Left cardiac atrium (tissue), 4 donors: Measurements from ENCODE around the gene ZSWIM5. TPM values are rescaled to one million over a fixed set of nuclear protein-coding genes. Genes with fewer than 3 reads are reported as not detected.

Experiments used
- ATAC-seq, 2 donors: fragments of 200-7000 bp; cut with Tn5 transposase; one replicate each; pipeline ENCODE4 v1.9.1; 2020; ENCODE audit warnings: mild to moderate bottlenecking in 2 of 2, moderate library complexity in 2 of 2
- DNase-seq: peaks from one replicate; pipeline ENCODE4 v3.0.0-alpha.2; 2020
- intact Hi-C, 2 donors: fragments of 100-400 bp; cut with DNase I; formaldehyde crosslinking; loops; one replicate each; pipeline versions ENCODE4 v1.14.1 to v1.15.1; 2022 to 2023
- total RNA-seq, 2 donors: library from RNA; stranded (reverse); fragmentation: NEBNext Ultra II Directional; extraction: Animal tissue kit (Norgen Biotek cat#: 25700); gene quantifications; one replicate each; pipeline ENCODE4 v1.2.1, GENCODE V29; 2021
- donor health status: DM: no; HTN: yes; CAD: no.
- donor health status: DM: no; HTN: yes; CAD: no; lungs with severe emphysema.
- donor health status: DM: yes; HTN: yes; CAD: no.
- donor health status: Dilated cardiomyopathy.

Gene ZSWIM5
- total RNA-seq, 2 donors from 2014 or later = 1.3 to 1.5 TPM

DNA sequence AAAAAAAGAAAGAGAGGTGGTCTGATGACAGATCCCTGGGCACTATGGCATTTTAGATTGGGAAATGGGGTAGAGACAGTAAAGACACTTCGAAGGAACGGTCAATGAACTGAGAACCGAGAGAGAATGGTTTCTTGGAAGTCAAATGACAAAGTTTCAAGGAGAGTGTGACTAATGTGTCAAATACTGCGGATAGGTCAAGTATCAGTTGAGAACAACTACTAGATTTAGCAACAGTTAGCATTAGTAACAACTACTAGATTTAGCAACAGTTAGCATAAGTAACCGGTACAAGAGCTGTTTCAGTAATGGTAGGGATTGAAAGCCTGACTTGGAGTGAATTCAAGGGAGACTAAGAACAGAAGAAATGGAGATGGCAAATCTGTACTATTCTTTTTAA, 159.4 kb downstream of the ZSWIM5 start:
- intact Hi-C loops = no loop called here
- DNase-seq = no peak
- no peak for ATAC-seq

DNA sequence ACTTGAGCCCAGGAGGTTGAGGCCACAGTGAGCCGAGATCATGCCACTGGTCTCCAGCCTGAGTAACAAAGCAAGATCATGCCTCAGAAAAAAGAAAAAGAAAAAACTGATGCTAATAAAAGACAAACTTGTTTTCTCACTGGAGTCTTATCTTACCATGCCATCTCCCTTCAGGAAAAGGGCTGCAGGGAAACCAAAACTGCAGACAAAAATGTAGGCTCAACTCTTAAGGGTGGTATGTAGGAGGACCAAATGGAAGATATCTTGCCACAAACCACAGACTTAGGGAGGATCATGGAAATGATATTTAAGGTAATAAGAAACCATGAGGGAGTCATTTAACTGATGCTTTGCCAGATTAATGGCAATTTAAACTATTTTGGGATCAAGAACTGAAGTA, 161.5 kb downstream of the ZSWIM5 start:
- intact Hi-C loops = no loop called here
- no peak for DNase-seq
- ATAC-seq = no peak

- DNase-seq (no peak), ATAC-seq (no peak)
- intact Hi-C loops = no loop called here
Measured at GRCh38 chr1:45043094-45043493, 163.3 kb downstream of the ZSWIM5 start.

- ATAC-seq = no peak
- intact Hi-C loops = no loop called here
Measured at GRCh38 chr1:45040297-45040696, 166.1 kb downstream of the ZSWIM5 start.

DNA sequence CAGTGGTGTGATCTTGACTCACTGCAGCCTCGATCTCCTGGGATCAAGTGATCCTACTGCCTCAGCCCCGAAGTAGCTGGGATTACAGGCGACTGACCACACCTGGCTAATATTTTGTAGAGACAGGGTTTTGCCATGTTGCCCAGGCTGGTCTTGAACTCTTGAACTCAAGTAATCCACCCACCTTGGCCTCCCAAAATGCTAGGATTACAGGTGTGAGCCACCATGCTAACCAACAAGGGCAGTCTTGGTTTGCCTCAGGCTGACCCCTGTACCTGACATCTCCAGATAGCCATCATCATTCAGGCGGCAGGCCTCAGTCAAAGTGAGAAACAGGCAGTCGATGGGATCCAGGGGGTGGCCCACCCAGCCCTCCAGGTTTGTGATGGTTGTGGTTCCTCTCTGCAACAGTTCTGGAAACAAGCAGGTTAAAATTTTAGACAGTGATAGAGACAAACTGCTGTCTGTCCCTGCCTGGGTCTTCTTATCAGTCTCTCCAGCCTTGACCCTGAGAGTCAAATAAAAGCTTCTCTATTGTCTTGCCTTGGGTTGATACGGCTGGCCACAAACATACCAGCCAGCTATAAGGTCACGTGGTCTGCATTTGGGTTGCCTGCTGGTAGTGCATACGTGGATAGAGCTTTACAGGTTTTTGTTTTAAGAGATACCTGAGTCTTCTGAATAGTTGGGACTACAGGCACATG, 167.6 kb downstream of the ZSWIM5 start:
- no peak for DNase-seq
- intact Hi-C loops = no loop called here
- no peak for ATAC-seq

More at GRCh38 chr1:45040297-45040696, 166.1 kb downstream of the ZSWIM5 start:
- DNase-seq = no peak

DNA sequence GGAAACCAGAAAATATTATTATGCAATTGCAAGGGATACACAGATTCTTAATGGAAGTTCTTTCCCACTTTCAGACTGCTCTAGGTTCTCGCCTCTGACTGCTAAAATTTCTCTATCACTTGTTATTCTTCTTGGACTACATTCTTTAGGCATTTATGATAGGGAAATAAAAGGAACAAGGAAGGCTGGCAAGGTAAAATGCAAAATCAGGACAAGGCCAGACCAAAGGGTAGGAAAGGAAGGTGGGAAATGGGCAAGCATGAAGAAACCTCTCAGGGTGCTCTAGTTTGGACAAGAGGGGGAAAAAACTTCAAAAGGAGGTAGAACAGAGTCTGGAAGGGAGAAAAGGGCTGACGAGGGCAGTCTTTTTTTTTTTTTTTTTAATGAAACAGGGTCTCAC, 168.2 kb downstream of the ZSWIM5 start:
- intact Hi-C loops = no loop called here
- ATAC-seq (no peak), DNase-seq (no peak)

GRCh38 chr1:45037456-45037855, 168.9 kb downstream of the ZSWIM5 start:
- intact Hi-C loops = no loop called here
- no peak for DNase-seq

DNA sequence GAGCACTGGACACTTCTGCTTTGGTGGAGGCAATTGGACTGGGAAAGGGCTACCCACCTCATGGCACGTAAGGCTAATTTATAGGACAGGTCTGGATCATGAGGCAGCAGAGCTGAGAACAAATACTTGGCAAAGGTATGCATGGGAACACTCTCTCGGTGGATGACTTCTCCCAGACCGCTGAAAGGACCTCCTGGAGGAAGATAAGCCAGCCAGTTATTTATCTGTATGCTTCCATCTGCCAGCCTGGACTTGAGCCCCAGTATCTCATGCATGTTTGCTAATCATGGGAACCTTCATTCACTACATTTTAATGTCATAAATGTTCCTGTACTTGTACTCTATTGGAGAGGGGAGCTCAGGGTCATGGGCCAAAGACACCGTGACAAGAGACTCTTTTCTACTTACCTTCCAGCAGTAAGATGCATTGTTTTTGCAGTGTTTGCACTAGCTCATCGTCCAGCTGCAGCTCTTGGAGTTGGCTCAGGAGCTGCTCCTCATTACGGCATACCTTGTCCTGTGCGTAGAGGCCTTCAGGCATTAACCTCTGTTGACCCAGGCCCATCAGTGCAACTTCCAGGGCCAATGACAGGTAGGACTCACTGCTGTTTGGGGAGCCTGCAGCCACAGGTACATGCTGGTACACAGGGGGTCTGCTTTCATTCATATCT, 170.6 kb downstream of the ZSWIM5 start:
- ATAC-seq (no peak), DNase-seq (no peak)
- intact Hi-C loops = no loop called here

More at GRCh38 chr1:45037456-45037855, 168.9 kb downstream of the ZSWIM5 start:
- peak in 1 of 2 donors; percentile 22 for ATAC-seq

DNA sequence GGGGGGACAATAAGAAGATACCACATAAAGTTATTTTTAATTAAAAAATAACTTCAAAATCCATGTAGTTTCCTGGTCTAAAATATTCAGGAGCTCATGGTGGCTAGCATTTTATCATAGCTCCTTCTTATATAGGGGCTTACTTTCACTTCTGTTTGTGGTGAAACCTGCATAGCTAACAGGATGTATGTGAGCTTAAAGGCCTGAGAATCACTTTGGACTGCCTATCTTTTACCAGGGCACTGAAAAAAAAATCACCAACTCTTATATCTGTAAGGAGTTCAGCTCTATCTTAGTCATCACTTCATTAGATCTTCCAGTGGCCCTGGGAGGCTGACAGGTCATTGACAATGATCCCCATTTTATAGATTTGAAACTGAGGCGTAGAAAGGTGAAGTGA, 173.0 kb downstream of the ZSWIM5 start:
- ATAC-seq (no peak), DNase-seq (no peak)
- intact Hi-C loops = no loop called here

DNA sequence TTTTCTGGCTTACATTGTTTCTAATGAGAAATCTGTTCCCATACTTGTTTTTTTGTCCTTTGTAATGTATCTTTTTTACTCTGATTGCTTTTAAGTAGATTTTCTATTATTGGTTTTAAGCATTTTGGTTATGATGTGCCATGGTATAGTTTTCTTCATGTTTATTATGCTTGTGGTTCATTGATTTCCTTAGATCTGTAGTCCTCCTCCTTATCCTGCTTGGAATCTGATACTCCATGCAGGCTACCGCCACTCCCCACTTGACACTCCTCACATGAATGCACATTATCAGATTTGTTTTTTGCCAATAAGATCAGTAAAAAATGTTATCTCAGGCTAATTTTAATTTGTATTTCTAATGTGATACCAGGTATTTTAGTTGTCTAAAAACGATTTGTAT, 173.6 kb downstream of the ZSWIM5 start:
- intact Hi-C loops = no loop called here
- no peak for ATAC-seq
- no peak for DNase-seq

GRCh38 chr1:45026446-45026845, 180.0 kb downstream of the ZSWIM5 start:
- intact Hi-C loops = no loop called here
- DNase-seq (no peak), ATAC-seq (no peak)

GRCh38 chr1:45023663-45024062, 182.7 kb downstream of the ZSWIM5 start:
- DNase-seq (no peak), ATAC-seq (no peak)
- intact Hi-C loops = no loop called here

GRCh38 chr1:45018599-45019230, 187.7 kb downstream of the ZSWIM5 start:
- DNase-seq = peak; percentile 43
- intact Hi-C loops = loop anchor here (5.0 to 10.0 kb wide), 4 partner anchors 184 to 556 kb away; partner anchors contain the start of gene TESK2 (in 1 of the 2)
- peak; percentile 56 to 78 for ATAC-seq

DNA sequence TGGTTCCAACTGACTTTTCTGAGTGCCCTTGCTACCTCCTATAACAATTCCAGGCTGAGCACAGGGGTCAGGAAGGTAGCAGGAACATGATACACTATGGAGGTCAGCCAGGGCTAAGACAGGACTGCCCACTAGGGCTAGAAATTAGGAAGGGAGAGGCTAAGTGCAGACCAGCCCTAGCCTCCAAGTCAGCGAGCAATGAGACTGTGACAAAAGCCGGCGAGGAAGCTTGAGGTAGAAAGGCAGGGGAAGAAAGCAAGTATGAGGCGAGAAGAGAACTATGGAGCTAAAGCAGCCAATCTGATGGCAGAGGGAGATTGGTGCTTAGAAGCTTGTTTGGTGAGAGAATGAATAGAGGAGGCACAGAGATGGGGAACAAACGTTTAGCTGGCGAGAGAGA, 189.6 kb downstream of the ZSWIM5 start:
- ATAC-seq (no peak), DNase-seq (no peak)
- intact Hi-C loops = loop anchor here (5.0 to 10.0 kb wide), 4 partner anchors 182 to 558 kb away; partner anchors contain the start of gene TESK2 (in 1 of the 2)

- DNase-seq = no peak
- no peak for ATAC-seq
- intact Hi-C loops = loop anchor here (5.0 to 10.0 kb wide), 4 partner anchors 181 to 559 kb away; partner anchors contain the start of gene TESK2 (in 1 of the 2)
Measured at GRCh38 chr1:45016090-45016697, 190.2 kb downstream of the ZSWIM5 start.

- ATAC-seq (no peak), DNase-seq (no peak)
- intact Hi-C loops = loop anchor here (5.0 to 10.0 kb wide), 4 partner anchors 181 to 559 kb away; partner anchors contain the start of gene TESK2 (in 1 of the 2)
Measured at GRCh38 chr1:45015683-45016082, 190.7 kb downstream of the ZSWIM5 start.

GRCh38 chr1:45014321-45015028, 191.9 kb downstream of the ZSWIM5 start:
- intact Hi-C loops = loop anchor here (5.0 to 10.0 kb wide), 5 partner anchors 180 to 560 kb away; partner anchors contain the start of gene TESK2 (in 2 of the 2)
- ATAC-seq (peak; percentile 16), DNase-seq (peak; percentile 82)

GRCh38 chr1:45013551-45014209, 192.7 kb downstream of the ZSWIM5 start:
- intact Hi-C loops = loop anchor here (2.0 to 10.0 kb wide), 5 partner anchors 179 to 561 kb away; partner anchors contain the start of gene TESK2 (in 2 of the 2)
- ATAC-seq (no peak), DNase-seq (no peak)
